ENCODE data around the gene TWNK. TPM values are rescaled to one million over a fixed set of nuclear protein-coding genes. Genes with fewer than 3 reads are reported as not detected.

TWNK gene
- total and polyA plus RNA-seq, 10 of the 15 experiments (the other 5 are each of a cell fraction or from before 2014, with no cell fraction given) = 13.6 to 32.8 (median 18.0) TPM

GRCh38 chr10:101019440-101019703 is 32.0 kb downstream of the TWNK start:
- Histone ChIP-seq H3K27me3 (replicated peaks in 1 of 2; ENCODE audit: control insufficient read depth in 2 of 2, insufficient read depth in 2 of 2, low read length in 1 of 2) (peaks cover 10% of the 10 kb centered on the region in 2 experiments), H3K79me2 (ENCODE audit: control insufficient read depth, insufficient read depth, low read length) (no peaks in the 10 kb centered on the region), H3K27ac (ENCODE audit: control insufficient read depth, insufficient read depth) (no peak overlapping the region), H3K36me3 (ENCODE audit: control insufficient read depth in 2 of 2, insufficient read depth in 2 of 2, low read length in 1 of 2) (no peaks in the 10 kb centered on the region), H3K4me1 (ENCODE audit: control insufficient read depth, insufficient read depth, low read length) (peaks cover 9% of the 10 kb centered on the region), H3K9ac (ENCODE audit: control insufficient read depth, insufficient read depth, low read length) (no peak overlapping the region), H2AFZ (ENCODE audit: control insufficient read depth, low read depth, low read length) (no peak overlapping the region), H3K4me2 (ENCODE audit: control insufficient read depth, insufficient read depth) (no peak overlapping the region), H4K20me1 (ENCODE audit: control insufficient read depth, insufficient read depth) (no peaks in the 10 kb centered on the region), H3K9me3 (replicated peaks; ENCODE audit: control insufficient read depth, insufficient read depth, low read length) (no peaks in the 10 kb centered on the region), H3K4me3 (no peak overlapping the region)
- intact Hi-C loops (cut with micrococcal nuclease; ENCODE audit: unreplicated experiment) (no loop called here), in situ Hi-C loops (cut with MboI) (no loop called here)
- POLR2A ChIA-PET = no interaction called here
- no peak for DNase-seq (ENCODE audit: low read depth, low spot score)
- no peak for ATAC-seq
- TF ChIP-seq GABPA (IDR thresholded peaks at IDR 0.05; ENCODE audit: low read depth) (no peak), NFYA (IDR thresholded peaks at IDR 0.05; ENCODE audit: borderline replicate concordance, low read depth, low read length) (no peak), IKZF1 (conservative IDR thresholded peaks at IDR 0.05) (no peak), CTCF (IDR thresholded peaks at IDR 0.05 in 2 of 3, conservative IDR thresholded peaks at IDR 0.05 in 1 of 3; ENCODE audit: control insufficient read depth in 2 of 3, extremely low read depth in 1 of 3, insufficient read depth in 1 of 3, low read depth in 3 of 3, low read length in 3 of 3) (no peak), RBBP5 (conservative IDR thresholded peaks at IDR 0.05) (no peak), MYC (IDR thresholded peaks at IDR 0.05; ENCODE audit: insufficient read depth, insufficient read length, insufficient replicate concordance, low read length, severe bottlenecking) (no peak), POLR2AphosphoS2 (IDR thresholded peaks at IDR 0.05; ENCODE audit: low read depth, low read length) (no peak), NKRF (conservative IDR thresholded peaks at IDR 0.05) (no peak), BHLHE40 (IDR thresholded peaks at IDR 0.05; ENCODE audit: borderline replicate concordance in 1 of 2, low read depth in 2 of 2, low read length in 1 of 2) (no peak), SMARCA5 (IDR thresholded peaks at IDR 0.05) (no peak)
- TF ChIP-seq, protein P1, sequence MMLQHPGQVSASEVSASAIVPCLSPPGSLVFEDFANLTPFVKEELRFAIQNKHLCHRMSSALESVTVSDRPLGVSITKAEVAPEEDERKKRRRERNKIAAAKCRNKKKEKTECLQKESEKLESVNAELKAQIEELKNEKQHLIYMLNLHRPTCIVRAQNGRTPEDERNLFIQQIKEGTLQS (IDR thresholded peaks at IDR 0.05; ENCODE audit: borderline replicate concordance, extremely low read depth, low read depth, low read length) = no peak
- TF ChIP-seq, protein P2, sequence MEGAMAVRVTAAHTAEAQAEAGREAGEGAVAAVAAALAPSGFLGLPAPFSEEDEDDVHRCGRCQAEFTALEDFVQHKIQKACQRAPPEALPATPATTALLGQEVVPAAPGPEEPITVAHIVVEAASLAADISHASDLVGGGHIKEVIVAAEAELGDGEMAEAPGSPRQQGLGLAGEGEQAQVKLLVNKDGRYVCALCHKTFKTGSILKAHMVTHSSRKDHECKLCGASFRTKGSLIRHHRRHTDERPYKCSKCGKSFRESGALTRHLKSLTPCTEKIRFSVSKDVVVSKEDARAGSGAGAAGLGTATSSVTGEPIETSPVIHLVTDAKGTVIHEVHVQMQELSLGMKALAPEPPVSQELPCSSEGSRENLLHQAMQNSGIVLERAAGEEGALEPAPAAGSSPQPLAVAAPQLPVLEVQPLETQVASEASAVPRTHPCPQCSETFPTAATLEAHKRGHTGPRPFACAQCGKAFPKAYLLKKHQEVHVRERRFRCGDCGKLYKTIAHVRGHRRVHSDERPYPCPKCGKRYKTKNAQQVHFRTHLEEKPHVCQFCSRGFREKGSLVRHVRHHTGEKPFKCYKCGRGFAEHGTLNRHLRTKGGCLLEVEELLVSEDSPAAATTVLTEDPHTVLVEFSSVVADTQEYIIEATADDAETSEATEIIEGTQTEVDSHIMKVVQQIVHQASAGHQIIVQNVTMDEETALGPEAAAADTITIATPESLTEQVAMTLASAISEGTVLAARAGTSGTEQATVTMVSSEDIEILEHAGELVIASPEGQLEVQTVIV (IDR thresholded peaks at IDR 0.05; ENCODE audit: borderline replicate concordance, partially characterized antibody) = no peak
- TF ChIP-seq, protein P3, sequence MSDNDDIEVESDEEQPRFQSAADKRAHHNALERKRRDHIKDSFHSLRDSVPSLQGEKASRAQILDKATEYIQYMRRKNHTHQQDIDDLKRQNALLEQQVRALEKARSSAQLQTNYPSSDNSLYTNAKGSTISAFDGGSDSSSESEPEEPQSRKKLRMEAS (IDR thresholded peaks at IDR 0.05; ENCODE audit: low read depth, low read length) = no peak
- RAD21 ChIA-PET (ENCODE audit: unreplicated experiment) = interaction anchor here (0.7 to 2.6 kb wide), 11 partner anchors 12 to 123 kb away, joined by 3 to 13 read pairs (median 6); partner anchors contain the start of genes KAZALD1, PDZD7 and SFXN3
- 0% methylated on average over 2 of the region's 2 CpGs for WGBS (ENCODE audit: insufficient coverage, insufficient replicate concordance, low lambda C conversion rate, missing lambda C conversion rate)
- CTCF ChIA-PET = interaction anchor here (0.9 to 6.8 kb wide), 13 partner anchors 10 to 142 kb away, joined by 3 to 91 read pairs (median 16); partner anchors contain the start of genes LZTS2, MRPL43, PDZD7 and SFXN3
- SMC1A ChIA-PET (ENCODE audit: uncharacterized antibody, unreplicated experiment) = interaction anchor here (1.0 to 1.4 kb wide), 2 partner anchors 9 to 24 kb away, joined by 3 to 5 read pairs; no protein-coding TSS in a partner anchor
- no TSS peak for BruUV-seq (replicated peaks)
- no peak for FAIRE-seq
